Measurements from ENCODE around the gene ITGB6. TPM values are rescaled to one million over a fixed set of nuclear protein-coding genes. Genes with fewer than 3 reads are reported as not detected.

Gene ITGB6
- total RNA-seq, 1 donor from 2014 or later, result not detected

DNA sequence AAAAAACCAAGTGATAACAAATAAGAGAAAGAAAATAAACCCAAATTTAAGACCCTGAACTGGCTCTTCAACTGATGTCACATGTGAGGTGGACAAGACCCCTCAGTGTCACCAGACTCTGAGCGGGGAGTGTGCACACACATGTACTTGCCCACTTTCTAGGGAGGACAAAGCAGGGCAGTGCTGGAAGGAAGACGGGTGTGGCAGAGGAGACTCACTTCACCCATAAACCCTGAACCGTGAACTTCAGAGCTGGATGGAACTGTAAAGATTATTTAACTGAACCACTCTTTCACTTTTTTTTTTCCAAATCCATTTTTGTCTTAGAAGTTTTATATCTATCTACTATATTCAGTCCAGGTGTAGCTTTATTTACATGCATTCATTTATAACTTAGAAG, 149.9 kb downstream of the ITGB6 start:
- peaks cover 21% of the 10 kb centered on the region for H3K4me1 Mint-ChIP-seq
- no peaks in the 10 kb centered on the region for H3K36me3 ChIP-seq
- no peaks in the 10 kb centered on the region for H3K36me3 Mint-ChIP-seq

More for the DNA sequence above, 149.9 kb downstream of the ITGB6 start:
- TF ChIP-seq, protein P1, sequence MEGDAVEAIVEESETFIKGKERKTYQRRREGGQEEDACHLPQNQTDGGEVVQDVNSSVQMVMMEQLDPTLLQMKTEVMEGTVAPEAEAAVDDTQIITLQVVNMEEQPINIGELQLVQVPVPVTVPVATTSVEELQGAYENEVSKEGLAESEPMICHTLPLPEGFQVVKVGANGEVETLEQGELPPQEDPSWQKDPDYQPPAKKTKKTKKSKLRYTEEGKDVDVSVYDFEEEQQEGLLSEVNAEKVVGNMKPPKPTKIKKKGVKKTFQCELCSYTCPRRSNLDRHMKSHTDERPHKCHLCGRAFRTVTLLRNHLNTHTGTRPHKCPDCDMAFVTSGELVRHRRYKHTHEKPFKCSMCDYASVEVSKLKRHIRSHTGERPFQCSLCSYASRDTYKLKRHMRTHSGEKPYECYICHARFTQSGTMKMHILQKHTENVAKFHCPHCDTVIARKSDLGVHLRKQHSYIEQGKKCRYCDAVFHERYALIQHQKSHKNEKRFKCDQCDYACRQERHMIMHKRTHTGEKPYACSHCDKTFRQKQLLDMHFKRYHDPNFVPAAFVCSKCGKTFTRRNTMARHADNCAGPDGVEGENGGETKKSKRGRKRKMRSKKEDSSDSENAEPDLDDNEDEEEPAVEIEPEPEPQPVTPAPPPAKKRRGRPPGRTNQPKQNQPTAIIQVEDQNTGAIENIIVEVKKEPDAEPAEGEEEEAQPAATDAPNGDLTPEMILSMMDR (IDR thresholded peaks at IDR 0.05), result no peak
- TF ChIP-seq EZH2 (IDR thresholded peaks at IDR 0.05), result no peak
- TF ChIP-seq EZH2phosphoT487 (IDR thresholded peaks at IDR 0.05), result no peak
- no peak overlapping the region for H3K9ac ChIP-seq
- no peak overlapping the region for H3K4me2 ChIP-seq
- H3F3A ChIP-seq (ENCODE audit: low read depth), result peaks cover 4% of the 10 kb centered on the region
- no peaks in the 10 kb centered on the region for H3K9me3 ChIP-seq (ENCODE audit: low read depth)
- H3K4me3 Mint-ChIP-seq, result no peak overlapping the region
- no peak overlapping the region for H3K4me3 ChIP-seq
- no peak for DNase-seq (ENCODE audit: low spot score)
- H3K27me3 ChIP-seq, result no peaks in the 10 kb centered on the region
- H3K27me3 Mint-ChIP-seq (ENCODE audit: insufficient read depth, low read depth), result no peaks in the 10 kb centered on the region
- no peaks in the 10 kb centered on the region for H3K79me2 ChIP-seq (ENCODE audit: low read depth)
- no peak overlapping the region for H2AFZ ChIP-seq (replicated peaks)
- H3K4me1 ChIP-seq, result peaks cover 13% of the 10 kb centered on the region
- no peak overlapping the region for H3K27ac Mint-ChIP-seq
- no peak overlapping the region for H3K27ac ChIP-seq
- H4K20me1 ChIP-seq (ENCODE audit: low read depth), result no peaks in the 10 kb centered on the region
- H3K9me3 Mint-ChIP-seq, result no peaks in the 10 kb centered on the region

Other genes starting within 250 kb of the ITGB6 start
- 0.45 and 0.90 TPM in 2 replicates for gene PLA2R1, start 137.7 kb downstream of the ITGB6 start, total RNA-seq (ENCODE audit: low replicate concordance)

Measured in neural progenitor cell (in vitro differentiated cells).